Measurements from ENCODE around the gene PEX13. TPM values are rescaled to one million over a fixed set of nuclear protein-coding genes. Genes with fewer than 3 reads are reported as not detected.

Gene PEX13
- total RNA-seq, 4 donors from 2014 or later: 51.5 to 85.6 (median 75.4) TPM

DNA sequence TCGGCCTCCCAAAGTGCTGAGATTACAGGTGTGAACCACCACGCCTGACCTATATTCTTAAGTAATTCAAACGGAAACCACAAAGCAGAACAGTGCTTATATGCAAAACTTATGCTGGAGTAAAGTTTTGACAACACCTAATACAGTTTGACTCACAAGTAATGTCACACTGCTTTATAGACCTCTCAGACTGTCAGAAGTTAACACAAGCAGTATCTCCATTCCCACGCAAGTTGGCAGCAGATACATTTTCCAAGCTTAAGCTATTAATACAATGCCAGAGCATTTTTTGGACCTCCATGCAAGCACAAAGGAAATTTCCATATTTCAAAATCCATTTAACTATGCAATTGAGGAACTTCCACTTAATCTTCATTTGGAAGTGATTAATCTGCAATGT, 27.1 kb downstream of the PEX13 start:
- peaks cover 2 to 11% of the 10 kb centered on the region in 2 donors for H3K4me1 ChIP-seq
- intact Hi-C loops (cut with DNase I): no loop called here
- no peak overlapping the region for H3K27ac ChIP-seq
- no peak overlapping the region for H3K4me3 ChIP-seq (replicated peaks in 1 of 3)
- TF ChIP-seq, protein P1, sequence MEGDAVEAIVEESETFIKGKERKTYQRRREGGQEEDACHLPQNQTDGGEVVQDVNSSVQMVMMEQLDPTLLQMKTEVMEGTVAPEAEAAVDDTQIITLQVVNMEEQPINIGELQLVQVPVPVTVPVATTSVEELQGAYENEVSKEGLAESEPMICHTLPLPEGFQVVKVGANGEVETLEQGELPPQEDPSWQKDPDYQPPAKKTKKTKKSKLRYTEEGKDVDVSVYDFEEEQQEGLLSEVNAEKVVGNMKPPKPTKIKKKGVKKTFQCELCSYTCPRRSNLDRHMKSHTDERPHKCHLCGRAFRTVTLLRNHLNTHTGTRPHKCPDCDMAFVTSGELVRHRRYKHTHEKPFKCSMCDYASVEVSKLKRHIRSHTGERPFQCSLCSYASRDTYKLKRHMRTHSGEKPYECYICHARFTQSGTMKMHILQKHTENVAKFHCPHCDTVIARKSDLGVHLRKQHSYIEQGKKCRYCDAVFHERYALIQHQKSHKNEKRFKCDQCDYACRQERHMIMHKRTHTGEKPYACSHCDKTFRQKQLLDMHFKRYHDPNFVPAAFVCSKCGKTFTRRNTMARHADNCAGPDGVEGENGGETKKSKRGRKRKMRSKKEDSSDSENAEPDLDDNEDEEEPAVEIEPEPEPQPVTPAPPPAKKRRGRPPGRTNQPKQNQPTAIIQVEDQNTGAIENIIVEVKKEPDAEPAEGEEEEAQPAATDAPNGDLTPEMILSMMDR (IDR thresholded peaks at IDR 0.05): no peak
- TF ChIP-seq POLR2A (IDR thresholded peaks at IDR 0.05): no peak
- peaks cover 12 to 14% of the 10 kb centered on the region in 2 donors for H3K36me3 ChIP-seq
- WGBS, 2 donors: 87 to 93% methylated on average over 4 of the region's 4 CpGs
- no peaks in the 10 kb centered on the region for H3K27me3 ChIP-seq
- H3K9me3 ChIP-seq: no peaks in the 10 kb centered on the region
- DNase-seq: no peak

DNA sequence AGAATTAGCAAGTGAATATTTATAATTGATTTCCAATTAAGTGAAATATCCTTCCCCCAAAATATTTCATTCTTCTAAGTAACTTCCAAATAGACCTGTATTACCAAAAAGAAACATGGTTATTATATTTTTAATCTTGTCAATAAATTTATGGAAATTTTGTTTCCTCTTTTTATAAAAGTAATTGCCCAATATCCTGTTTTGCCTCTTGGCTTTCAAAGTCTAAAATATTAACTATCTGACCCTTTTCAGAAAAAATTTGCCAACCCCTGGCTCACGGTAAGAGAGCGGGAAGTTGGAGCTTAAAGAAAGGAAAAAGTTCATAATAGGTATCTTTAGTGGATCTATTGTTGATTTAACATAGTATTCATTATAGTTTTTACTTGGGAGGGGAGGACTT, 27.7 kb downstream of the PEX13 start:
- H3K36me3 ChIP-seq: peaks cover 15 to 18% of the 10 kb centered on the region in 2 donors
- H3K4me3 ChIP-seq (replicated peaks in 1 of 3): no peak overlapping the region
- 68 to 85% methylated on average over 2 of the region's 2 CpGs for WGBS, 2 donors
- H3K27ac ChIP-seq: peak overlapping the region in 1 of 3 donors; percentile 19
- intact Hi-C loops (cut with DNase I): no loop called here
- H3K4me1 ChIP-seq: peaks cover 2 to 11% of the 10 kb centered on the region in 2 donors
- no peaks in the 10 kb centered on the region for H3K9me3 ChIP-seq
- H3K27me3 ChIP-seq: no peaks in the 10 kb centered on the region
- DNase-seq: no peak
- TF ChIP-seq, protein P1 (IDR thresholded peaks at IDR 0.05): no peak
- no peak for TF ChIP-seq POLR2A (IDR thresholded peaks at IDR 0.05)

DNA sequence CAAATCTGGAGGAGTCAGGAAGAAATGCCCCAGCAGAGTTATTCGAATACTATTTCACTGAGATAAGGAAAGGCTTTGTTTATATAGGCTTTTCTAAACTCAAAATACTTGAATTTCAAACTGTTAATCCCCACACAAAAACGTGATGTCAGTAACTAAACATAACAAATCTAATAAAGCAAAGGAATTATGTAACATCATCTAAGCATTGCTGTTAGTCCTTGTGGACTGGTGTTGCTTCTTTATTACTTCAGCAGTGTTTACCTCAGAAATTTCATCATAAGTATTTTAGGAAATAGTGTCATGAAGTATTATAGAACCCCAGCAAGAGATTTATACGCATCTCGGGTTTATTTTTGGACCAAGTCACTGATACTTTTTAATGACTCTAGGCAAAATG, 28.5 kb downstream of the PEX13 start:
- no peak for DNase-seq
- WGBS, 2 donors: 65 to 71% methylated on average over 4 of the region's 4 CpGs
- H3K9me3 ChIP-seq: no peaks in the 10 kb centered on the region

DNA sequence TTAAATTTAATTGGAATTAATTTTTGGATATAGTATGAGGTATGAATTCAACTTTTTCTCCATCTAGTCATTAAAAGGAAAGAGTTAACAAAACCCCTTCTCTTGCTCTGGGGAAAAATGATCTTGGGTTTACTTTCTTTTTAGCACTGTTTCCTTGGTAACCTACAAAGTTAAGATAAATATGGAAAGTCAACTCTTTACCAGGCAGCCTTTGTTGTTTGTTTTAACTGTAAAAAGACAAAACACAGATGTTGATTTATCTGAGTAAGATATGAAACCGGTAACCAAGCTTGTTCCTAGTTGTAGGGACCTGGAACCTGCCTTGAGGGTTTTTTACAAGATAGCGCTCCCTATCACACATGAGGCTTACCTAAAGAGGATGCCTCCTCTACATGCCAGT, 38.0 kb downstream of the PEX13 start:
- peaks cover 6 to 8% of the 10 kb centered on the region in 2 donors for H3K36me3 ChIP-seq
- DNase-seq: no peak
- 74 to 85% methylated on average over 2 of the region's 2 CpGs for WGBS, 2 donors
- no peak overlapping the region for H3K4me3 ChIP-seq (replicated peaks in 1 of 3)
- H3K9me3 ChIP-seq: no peaks in the 10 kb centered on the region
- H3K4me1 ChIP-seq: no peaks in the 10 kb centered on the region
- no peaks in the 10 kb centered on the region for H3K27me3 ChIP-seq
- H3K27ac ChIP-seq: no peak overlapping the region
- intact Hi-C loops (cut with DNase I): no loop called here
- no peak for TF ChIP-seq POLR2A (IDR thresholded peaks at IDR 0.05)
- TF ChIP-seq, protein P1 (IDR thresholded peaks at IDR 0.05): no peak

More for the DNA sequence above, 28.5 kb downstream of the PEX13 start:
- Histone ChIP-seq H3K27me3 (no peaks in the 10 kb centered on the region), H3K27ac (peak overlapping the region in 1 of 3 donors; percentile 19), H3K4me1 (peaks cover 2 to 11% of the 10 kb centered on the region in 2 donors), H3K36me3 (peaks cover 21 to 23% of the 10 kb centered on the region in 2 donors), H3K4me3 (replicated peaks in 1 of 3) (no peak overlapping the region)
- intact Hi-C loops (cut with DNase I): no loop called here
- TF ChIP-seq POLR2A (IDR thresholded peaks at IDR 0.05): no peak
- TF ChIP-seq, protein P1 (IDR thresholded peaks at IDR 0.05): no peak

DNA sequence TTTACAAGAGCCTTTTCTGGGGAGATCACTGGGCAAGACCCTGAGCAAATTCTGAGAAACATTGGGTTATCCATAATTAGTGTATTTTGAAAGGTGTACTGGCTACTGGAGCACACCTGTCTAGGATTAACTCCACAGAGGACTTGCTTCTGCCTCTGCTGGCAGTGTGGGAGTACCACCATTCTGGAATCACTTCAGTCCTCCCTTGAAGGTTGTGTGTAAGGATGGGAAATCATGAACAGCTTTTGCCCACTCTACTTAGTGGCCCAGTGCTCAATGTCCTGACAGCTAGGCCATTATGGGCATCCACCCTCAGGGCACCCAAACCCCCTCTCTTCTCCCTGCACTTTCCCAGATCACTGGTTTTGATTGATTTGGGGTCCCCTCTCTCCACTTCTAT, 40.0 kb downstream of the PEX13 start:
- intact Hi-C loops (cut with DNase I): no loop called here
- no peaks in the 10 kb centered on the region for H3K27me3 ChIP-seq
- no peak overlapping the region for H3K27ac ChIP-seq
- H3K4me3 ChIP-seq (replicated peaks in 1 of 3): no peak overlapping the region
- TF ChIP-seq, protein P1 (IDR thresholded peaks at IDR 0.05): no peak
- no peak for TF ChIP-seq POLR2A (IDR thresholded peaks at IDR 0.05)
- no peaks in the 10 kb centered on the region for H3K4me1 ChIP-seq
- DNase-seq: no peak
- no peaks in the 10 kb centered on the region for H3K36me3 ChIP-seq
- H3K9me3 ChIP-seq: no peaks in the 10 kb centered on the region
